Measurements from ENCODE around the gene EYS. TPM values are rescaled to one million over a fixed set of nuclear protein-coding genes. Genes with fewer than 3 reads are reported as not detected.

The EYS gene
- total RNA-seq, 1 experiment from 2014 or later, result not detected

DNA sequence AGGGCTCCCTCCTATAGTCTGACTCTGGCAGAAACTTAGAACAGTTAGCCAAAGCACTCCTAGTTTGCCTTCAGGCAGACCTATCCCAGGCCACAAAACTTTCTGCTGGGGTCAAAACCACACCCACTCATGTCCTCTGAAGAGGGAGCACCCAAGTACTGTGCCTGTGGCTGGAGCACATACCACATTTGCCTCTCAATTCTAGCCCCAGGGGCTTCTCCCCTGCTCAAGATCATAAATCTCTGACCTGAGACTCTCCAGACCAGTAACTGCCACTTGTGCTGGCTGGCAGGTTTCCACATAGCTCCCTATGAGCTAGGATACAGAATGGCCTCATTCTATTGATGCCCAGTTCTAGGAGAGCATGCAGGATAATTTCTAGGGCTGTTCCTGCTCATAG is 781.0 kb downstream of the EYS start:
- Histone ChIP-seq H3T11ph (ENCODE audit: low read length) (no peak overlapping the region), H3K56ac (ENCODE audit: insufficient read length, low read depth, low read length) (no peak overlapping the region), H3K27ac (ENCODE audit: insufficient read length, low read depth, low read length) (no peak overlapping the region), H2BK120ac (ENCODE audit: low read depth, low read length, poor library complexity, severe bottlenecking) (no peak overlapping the region), H4K5ac (ENCODE audit: insufficient read length, low read depth, low read length) (no peak overlapping the region), H2BK12ac (ENCODE audit: insufficient read length, low read depth, low read length) (no peak overlapping the region), H4K91ac (ENCODE audit: insufficient read length, low read depth, low read length) (no peak overlapping the region), H4K8ac (replicated peaks; ENCODE audit: insufficient read length, low read depth, low read length) (no peak overlapping the region), H4K20me1 (ENCODE audit: control insufficient read depth, insufficient read depth, insufficient read length) (no peaks in the 10 kb centered on the region), H2BK15ac (ENCODE audit: low read depth, low read length) (no peak overlapping the region), H2AK5ac (ENCODE audit: insufficient read length, low read length) (no peak overlapping the region), H2AFZ (ENCODE audit: low read length) (no peak overlapping the region), H3K79me2 (ENCODE audit: insufficient read depth, low read length) (no peaks in the 10 kb centered on the region), H3K4me2 (ENCODE audit: insufficient read depth, insufficient read length, low read length) (no peak overlapping the region), H3K14ac (ENCODE audit: insufficient read depth, low read length) (no peak overlapping the region), H3K9me3 (ENCODE audit: control insufficient read depth, low read depth, low read length) (no peaks in the 10 kb centered on the region), H3K27me3 (ENCODE audit: insufficient read depth, low read length) (no peaks in the 10 kb centered on the region), H2BK20ac (ENCODE audit: low read depth, low read length, poor library complexity, severe bottlenecking) (no peak overlapping the region), H3K23ac (ENCODE audit: insufficient read length, low read depth, low read length) (no peak overlapping the region), H3K79me1 (ENCODE audit: insufficient read depth, low read depth, low read length, poor library complexity, severe bottlenecking) (no peaks in the 10 kb centered on the region), H3K4me1 (ENCODE audit: insufficient read depth, low read length) (no peaks in the 10 kb centered on the region), H3K9ac (ENCODE audit: extremely low read depth, insufficient read length, low read length) (no peak overlapping the region), H3K23me2 (ENCODE audit: insufficient read length, low read depth, low read length, poor library complexity, severe bottlenecking) (no peaks in the 10 kb centered on the region), H2BK5ac (ENCODE audit: insufficient read length, low read length) (no peak overlapping the region), H3K4ac (ENCODE audit: low read depth, low read length) (no peak overlapping the region), H3K18ac (ENCODE audit: insufficient read length, low read depth, low read length) (no peak overlapping the region)
- Mint-ChIP-seq H3K4me3 (no peak overlapping the region), H3K27ac (no peak overlapping the region), H3K36me3 (ENCODE audit: insufficient read depth in 1 of 3, low read depth in 3 of 3) (no peaks in the 10 kb centered on the region), H3K27me3 (ENCODE audit: low read depth) (no peaks in the 10 kb centered on the region), H3K4me1 (no peaks in the 10 kb centered on the region), H3K9me3 (no peaks in the 10 kb centered on the region; a peak in 1 of 5 replicates)
- TF ChIP-seq, protein P1, sequence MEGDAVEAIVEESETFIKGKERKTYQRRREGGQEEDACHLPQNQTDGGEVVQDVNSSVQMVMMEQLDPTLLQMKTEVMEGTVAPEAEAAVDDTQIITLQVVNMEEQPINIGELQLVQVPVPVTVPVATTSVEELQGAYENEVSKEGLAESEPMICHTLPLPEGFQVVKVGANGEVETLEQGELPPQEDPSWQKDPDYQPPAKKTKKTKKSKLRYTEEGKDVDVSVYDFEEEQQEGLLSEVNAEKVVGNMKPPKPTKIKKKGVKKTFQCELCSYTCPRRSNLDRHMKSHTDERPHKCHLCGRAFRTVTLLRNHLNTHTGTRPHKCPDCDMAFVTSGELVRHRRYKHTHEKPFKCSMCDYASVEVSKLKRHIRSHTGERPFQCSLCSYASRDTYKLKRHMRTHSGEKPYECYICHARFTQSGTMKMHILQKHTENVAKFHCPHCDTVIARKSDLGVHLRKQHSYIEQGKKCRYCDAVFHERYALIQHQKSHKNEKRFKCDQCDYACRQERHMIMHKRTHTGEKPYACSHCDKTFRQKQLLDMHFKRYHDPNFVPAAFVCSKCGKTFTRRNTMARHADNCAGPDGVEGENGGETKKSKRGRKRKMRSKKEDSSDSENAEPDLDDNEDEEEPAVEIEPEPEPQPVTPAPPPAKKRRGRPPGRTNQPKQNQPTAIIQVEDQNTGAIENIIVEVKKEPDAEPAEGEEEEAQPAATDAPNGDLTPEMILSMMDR (conservative IDR thresholded peaks at IDR 0.05), result no peak
- no peak for DNase-seq
